Kidney capillary endothelial cell (primary cell): ENCODE results near the gene DUSP28.
"Not testable (repeated sequence)": the region's sequence is repeated elsewhere in the genome, so short reads cannot be mapped to it uniquely, and the experiment has no call there.

Experiments used
- DNase-seq: peaks from one replicate; pipeline ENCODE4 v3.0.0-alpha.2; 2018; ENCODE audit warnings: low spot score

DUSP28 gene

DNA sequence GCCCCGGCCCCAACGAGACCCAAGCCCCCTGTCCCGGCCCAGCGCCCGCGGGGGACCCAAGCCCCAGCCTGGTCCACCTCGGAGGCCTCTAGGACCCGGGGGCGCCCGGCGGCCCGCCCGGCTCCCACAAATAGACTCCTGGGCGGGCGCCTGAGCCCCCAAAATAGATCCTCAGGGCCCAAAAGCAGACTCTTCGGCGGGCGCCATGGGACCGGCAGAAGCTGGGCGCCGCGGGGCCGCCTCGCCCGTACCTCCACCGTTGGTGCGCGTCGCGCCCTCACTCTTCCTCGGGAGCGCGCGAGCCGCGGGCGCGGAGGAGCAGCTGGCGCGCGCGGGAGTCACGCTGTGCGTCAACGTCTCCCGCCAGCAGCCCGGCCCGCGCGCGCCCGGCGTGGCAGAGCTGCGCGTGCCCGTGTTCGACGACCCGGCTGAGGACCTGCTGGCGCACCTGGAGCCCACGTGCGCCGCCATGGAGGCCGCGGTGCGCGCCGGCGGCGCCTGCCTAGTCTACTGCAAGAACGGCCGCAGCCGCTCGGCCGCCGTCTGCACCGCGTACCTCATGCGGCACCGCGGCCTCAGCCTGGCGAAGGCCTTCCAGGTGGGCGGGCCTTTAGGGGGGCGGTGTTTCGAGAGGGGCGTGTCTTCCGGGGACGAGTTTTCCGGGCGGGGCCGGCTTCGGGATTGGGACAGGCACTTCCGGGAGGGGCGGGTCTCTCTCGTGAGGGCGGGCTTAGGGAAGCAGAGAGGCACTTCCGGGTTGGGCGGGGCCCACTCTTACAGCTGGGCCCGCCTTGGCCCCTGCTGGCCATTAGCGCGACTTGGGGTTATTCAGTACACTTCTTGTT, 545 bp downstream of the DUSP28 start:
- DNase-seq = peak; percentile 98

DNA sequence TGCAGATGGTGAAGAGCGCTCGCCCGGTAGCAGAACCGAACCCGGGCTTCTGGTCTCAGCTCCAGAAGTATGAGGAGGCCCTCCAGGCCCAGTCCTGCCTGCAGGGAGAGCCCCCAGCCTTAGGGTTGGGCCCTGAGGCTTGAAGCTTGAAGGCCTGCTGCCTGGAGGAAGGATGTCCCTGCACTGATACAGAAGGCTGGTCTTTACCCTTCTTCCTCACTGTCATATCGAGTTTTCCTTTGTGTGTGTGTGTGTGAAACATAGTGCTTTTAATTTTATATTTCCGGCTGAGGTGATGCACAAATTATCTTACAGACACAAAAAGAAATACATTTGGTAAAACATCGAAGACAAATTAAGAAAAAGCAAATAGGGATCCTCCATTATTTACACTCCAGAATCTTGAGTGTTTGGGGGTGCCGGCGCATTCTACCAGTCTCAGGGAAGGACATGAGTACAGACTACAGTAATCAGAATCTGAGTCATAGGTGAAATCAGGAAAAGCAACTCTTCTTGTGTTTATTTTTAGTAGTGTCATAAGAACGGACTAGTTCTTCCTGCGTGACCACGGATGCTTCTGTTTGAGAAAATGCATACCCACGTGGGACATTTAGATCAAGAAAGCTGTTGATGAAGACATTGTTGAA, 1.3 kb downstream of the DUSP28 start:
- DNase-seq = peak; percentile 76

DNA sequence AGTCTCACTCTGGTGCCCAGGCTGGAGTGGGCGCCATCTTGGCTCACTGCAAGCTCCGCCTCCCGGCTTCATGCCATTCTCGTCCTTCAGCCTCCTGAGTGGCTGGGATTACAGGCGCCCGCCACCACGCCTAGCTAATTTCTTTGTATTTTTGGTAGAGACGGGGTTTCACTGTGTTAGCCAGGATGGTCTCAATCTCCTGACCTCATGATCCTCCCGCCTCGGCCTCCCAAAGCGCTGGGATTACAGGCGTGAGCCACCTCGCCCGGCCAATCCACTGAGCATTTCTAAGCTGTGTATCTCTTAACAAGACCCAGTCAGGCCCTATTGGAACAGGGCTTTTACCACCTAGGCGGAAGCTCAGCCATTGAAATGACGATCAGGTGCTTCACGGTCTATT, 3.1 kb downstream of the DUSP28 start:
- not testable (repeated sequence) for DNase-seq

DNA sequence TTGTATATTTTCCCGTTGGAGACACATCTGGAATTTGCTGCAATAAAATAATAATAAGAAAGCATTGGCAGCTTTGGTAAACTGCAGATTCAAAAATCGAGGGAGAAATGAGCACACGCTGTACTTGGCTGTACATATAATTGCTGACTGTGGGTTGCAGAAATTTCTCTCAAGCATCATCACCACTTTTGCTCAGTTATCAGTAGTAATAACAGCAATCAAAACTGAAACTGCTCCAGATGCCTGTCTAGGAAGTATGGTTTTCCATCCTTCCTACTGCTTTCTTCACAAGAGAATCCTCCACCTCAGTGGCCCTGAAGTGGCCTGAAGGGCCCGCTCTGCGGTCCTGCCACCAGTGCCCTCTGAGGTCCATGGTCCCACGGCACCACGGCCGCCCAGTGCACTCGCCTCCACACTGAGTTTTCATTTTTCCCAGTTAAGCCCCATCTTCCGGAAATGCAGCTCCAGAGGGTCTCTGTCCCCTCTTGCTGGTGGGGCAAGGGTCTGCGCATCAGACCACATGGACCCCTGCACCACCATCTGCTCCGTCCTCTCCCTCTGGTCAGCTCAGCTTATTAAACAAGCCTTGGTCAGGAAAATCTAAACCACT, 3.9 kb downstream of the DUSP28 start:
- no peak for DNase-seq

DNA sequence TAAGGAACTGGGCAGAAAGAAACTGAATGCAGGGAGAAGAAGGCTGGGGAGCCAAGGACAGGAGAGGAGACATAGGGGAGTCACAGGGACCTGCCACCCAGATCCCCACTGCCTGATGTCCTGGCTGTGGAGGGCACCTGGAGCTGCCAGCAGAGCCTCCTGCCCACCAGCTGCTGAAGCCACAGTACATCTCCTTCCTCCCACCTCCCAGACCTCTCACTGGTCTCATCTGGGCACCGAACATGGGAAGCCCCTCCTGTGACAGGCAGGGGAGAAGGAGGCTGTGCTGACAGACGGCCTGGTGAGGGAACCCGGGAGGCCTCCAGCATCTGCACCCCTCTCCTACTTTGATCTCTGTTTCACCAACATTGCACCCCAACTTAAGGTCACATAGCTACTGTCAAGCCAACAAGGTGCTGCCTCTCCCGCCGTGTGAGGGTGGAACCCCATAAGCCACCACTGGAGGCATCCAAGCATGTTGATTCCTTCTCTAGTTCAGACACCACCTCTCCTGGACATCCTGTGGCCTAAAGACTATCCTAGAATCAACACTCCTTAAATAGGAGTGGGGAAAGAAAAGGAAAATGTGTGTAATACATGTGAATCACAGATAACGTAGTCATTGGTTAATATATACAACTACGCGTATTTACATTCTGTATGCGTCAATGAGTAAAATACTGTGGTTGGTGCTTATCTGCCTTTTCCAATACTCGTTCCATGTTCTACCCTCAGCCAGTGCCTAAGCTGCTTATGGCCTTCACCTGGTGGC, 4.6 kb downstream of the DUSP28 start:
- DNase-seq = no peak

DNA sequence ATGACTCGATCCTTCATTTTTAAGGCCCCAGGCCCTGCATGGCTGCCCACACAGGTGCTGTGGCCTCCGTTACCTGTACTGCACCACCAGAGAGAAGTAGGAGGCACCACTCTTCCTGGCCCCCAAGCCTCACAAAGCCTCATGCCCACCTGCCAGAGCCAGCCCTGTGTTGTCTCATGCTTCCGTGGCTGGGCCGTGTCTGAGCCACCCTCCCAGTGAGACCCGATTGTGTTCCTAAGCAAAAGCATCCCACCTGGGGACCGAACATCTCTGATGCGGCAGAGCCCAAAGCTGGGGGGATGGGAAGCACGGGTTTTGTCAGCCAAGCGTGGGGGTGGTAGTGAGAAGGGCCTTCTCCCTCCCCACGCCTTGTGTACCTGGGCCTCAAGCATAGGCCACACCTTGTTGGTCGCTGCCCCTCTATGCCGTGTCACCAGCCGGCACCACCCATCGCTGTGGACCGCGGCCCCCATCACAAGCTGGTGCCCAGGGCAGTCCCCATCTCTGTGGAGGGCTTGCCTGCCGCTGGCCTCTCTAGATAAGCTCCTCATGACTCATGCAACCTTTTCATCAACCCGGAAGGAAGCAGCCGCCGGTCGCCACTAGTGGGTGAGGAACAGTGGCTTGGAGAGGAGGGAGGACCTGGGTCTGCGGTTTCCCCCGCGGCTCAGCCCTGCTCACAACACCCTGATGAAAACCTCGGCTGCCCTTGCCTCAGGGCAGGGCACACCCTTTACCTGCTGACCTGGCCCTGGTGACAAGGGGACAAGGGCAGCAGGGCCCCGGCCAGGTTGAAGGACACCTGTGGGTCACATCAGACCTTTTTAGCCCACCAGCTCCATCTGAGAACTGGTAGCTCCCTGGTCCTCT, 5.4 kb downstream of the DUSP28 start:
- peak; percentile 85 for DNase-seq

DNA sequence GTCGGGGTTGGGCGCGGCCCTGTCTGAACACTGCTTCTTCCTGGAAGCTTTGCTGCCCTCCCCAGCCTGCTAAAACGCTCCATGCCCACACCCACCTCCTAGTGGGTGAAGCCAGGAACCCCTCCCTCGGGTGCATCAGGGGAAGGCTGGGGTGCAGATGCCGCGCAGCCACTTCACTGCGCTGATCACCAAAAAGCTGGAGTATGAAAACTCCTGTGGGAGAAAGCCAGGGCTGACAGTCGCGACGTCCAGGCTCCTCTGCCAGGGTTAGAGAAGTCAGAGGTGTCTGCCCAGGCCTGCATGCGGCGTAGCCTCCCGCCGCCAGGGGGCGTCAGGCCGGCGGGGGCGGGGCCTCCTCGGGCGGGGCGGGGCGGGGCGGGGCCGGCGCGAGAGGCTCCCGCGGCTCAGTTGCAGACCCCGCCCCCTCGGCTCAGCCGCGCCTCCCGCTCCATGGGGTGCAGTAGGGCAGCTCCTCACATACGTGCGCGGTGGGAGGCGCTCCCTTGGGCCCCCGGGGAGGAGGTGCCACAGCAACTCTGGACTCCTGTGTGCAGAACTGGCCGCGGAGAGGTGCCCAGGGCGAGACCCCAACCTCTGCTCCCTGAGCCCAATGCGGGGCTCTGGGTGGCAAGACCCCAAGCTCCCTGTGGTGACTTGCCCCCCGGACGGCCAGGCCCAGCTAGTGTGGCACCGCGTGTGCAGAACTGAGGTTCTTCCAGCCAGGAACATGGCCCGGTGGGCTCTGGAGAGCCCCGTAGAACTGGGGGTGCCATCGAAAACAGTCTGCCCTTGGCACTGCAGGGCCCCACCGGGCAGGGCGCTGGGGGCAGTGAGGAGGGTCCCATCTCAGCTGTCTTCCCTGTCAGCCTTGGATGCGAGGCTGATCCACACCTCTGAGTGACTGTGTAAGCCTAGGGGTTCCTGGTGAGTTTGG, 6.3 kb downstream of the DUSP28 start:
- peak; percentile 83 for DNase-seq

DNA sequence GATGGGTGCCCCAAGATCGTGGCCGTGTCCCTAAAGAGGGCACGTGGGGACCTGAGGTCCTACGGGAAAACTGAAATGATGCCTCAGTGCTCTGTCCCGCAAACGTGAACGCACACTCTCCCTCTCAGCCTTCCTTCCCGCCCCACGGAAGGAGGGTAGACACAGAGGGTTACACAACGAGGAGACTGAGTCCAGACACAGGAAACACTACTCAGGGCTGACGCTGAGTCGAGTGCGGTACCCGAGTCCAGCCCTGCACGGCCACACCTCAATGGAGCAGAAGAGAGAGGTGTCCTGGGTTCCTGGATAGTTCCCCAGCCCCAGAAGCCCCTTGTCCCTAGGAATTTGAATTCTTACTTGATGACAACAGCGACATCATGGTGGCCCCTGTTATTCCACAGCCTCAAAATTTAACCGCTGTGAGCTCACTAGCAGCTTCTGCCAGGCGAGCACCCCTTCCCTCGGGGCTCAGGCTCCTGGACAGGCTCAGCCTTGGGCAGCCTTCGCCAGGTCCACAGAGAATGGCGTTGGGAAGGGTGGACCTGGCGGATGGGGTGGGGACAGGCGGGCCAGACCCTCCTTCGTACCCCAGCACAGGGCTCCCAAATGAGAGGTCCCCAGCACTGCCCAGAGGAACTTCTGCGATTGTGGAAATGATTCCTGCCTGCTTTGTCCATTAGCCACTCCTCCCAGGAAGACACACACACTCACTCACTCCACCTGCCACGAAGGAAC, 7.1 kb downstream of the DUSP28 start:
- DNase-seq = no peak

DNA sequence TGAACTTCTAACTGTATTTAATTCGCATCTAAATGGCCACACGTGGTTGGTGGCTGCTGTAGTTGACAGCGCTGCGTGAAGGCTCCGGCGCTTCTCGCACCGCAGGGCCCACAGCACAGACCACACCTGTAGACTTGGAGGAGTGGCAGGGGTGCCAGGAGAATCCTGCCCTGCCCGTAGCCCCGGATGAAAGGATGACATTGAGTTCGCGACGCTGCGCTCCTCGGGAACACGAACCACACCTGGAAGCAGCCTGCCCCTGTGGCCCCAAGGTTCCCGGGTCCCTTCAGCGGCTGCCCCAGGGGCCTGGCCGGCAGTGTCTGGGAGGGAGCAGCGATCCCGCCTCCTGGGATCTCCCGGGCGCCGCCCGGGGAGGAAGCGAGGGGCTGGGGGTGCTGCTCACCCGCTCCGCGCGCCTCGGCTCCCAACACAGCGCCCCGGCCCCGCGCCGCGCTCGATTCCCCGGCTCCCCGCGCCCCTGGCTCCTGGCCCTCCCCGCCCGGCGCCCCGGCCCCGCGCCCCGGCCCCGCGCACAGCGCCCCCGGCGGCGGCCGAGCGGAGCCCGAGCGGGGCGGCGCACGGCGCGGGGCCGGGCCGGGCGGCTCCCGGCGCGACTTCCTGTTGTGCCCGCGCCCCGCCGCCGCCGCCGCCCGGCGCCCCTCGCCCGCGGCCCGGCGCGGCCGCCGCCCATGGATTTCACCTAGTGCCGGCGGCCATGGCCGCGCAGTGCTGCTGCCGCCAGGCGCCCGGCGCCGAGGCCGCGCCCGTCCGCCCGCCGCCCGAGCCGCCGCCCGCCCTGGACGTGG, 7.9 kb downstream of the DUSP28 start, which contains the start of gene RNPEPL1:
Gene RNPEPL1 (plus strand): TSS at position 613 of the 806 bp plus-strand sequence. CDS start 103 bp downstream, at position 716.
- DNase-seq = no peak

DNA sequence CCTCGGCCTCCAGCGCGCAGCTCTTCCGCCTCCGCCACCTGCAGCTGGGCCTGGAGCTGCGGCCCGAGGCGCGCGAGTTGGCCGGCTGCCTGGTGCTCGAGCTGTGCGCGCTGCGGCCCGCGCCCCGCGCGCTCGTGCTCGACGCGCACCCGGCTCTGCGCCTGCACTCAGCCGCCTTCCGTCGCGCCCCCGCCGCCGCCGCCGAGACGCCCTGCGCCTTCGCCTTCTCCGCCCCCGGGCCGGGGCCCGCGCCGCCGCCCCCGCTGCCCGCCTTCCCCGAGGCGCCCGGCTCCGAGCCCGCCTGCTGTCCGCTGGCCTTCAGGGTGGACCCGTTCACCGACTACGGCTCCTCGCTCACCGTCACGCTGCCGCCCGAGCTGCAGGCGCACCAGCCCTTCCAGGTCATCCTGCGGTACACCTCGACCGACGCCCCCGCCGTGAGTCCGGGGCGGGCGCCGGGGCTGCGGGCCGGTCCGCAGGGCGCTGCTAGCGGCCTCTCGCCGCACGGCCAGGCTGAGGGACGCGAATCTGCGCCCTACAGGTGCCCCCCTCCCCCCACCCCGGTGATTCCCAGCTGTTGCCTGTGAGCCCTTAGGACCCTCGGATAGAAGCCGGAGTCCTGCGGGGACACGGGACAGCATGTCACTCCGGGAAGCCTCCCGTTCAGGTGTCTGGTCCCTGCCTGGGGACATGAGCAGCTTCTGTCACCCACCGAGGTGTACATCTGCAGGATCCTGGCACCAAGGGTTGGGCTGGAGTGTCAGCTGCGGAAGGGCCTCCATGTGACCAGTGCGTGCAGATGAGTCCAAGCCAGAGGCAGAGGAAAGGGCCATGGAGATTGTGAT, 8.7 kb downstream of the DUSP28 start:
- no peak for DNase-seq

DNA sequence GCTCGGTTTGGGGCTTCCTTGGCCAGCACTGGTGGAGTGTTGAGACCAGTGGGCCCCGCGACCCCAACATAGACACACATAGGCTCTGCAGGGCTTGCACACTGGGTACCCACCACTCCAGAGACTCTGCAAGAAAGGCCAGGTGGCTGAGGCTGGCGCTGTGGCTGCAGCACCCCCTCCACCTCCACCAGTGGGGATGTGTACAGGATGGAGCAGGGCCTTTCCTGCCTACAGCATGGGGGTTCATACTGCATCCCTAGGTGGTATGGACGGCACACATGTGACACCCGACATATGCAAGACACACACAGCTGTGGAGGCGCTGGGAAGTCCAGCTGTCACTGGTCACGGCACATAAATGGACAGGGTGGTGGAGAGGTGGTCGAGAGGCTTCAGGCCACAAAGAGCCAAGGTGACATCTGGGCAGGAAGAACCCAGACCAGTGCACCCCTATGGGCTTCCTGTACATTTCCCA, 9.4 kb downstream of the DUSP28 start:
- DNase-seq = no peak

DNA sequence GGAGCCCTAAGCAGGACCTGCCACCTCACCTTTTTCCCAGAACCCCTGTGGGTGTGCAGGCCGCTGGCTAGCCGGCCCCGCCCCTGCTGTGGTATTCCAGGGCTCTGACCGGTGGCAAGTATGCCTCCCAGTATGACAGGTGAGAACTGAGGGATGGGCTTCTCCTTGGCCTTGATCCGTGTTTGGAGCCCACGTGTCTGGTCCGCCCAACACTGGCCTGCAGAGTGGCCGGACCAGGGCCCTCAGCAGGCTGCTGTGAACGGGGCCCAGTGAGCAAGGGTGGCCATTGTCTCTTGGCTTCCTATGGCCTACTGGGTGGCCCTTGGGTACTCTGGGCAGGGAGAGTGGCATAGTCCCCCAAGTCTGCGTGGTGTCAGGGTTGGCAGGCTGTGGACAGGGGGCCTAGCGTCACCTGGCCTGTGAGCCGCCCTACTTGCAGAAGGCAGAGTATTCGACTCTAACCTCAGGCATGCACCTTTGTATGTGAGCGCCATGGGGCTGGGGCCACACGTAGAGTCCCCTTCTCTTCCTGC, 9.9 kb downstream of the DUSP28 start:
- no peak for DNase-seq

DNA sequence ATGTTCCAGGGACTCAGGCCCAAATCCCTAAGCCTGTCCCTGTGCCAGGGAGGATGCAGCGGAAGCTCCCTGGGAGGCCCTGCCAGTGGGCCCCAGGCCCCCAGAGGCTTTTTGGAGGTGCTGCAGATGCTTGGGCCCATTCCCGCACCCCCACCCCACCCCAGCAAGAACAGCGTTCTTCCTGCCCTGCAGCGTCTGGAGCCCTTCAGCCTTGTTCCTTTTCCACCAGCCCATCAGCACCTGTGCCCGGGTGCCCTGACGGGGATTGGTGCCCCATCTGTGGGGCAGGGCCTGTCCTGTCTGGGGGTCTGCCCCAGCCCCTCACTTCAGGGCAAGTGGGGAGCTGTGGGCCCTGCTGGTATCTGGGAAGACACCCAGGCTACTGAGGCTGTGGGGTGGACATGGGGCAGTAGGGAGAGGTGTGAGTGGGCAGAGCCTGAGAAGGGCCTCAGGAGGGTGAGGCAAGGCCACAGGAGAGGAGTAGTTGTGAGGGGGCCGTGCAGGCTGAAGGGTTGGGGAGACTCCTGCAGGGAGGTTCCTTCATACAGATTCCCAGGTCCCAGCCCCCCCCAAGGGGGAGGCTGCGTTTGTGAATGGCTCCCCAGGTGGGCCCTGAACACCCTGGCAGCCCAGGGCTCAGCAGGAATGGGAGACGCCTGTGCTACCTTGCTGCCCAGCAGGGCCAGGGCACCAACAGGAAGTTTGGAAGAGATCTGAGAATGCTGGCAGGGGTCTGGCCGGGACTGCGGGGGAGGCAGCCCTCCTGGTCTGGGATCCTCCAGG, 10.6 kb downstream of the DUSP28 start:
- no peak for DNase-seq

DNA sequence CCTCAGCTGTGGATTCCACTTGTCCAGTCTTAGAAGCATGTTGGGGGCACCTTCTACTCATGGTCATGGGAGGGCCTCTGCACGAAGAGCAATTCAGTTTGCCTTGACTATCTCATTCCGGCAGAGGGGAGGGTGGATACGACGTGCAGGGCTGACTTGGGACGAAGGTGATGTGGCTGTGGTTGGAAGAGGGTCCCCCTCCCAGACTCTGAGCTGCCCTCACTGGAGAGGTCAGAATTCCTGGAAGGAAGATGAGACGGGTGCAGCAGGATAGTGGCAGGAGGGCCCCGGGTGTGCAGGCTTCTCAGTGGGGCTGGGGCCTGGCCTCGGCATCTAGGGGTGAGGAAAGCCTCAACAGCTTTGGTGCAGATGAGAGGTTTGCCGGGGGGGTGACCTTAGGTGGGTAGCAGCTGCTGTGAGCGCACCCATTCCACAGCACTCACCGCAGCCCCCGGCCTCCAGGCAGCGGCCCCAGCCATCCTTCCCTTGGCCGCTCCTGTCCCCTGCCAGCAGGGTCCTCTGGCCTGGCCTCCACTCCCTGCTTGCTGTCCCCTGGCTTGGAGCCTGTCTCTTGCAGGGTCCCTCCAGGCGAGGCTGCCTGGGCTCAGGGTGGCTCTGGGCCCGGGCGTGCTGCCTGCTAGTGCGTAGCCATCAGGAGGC, 11.3 kb downstream of the DUSP28 start:
- DNase-seq = no peak

DNA sequence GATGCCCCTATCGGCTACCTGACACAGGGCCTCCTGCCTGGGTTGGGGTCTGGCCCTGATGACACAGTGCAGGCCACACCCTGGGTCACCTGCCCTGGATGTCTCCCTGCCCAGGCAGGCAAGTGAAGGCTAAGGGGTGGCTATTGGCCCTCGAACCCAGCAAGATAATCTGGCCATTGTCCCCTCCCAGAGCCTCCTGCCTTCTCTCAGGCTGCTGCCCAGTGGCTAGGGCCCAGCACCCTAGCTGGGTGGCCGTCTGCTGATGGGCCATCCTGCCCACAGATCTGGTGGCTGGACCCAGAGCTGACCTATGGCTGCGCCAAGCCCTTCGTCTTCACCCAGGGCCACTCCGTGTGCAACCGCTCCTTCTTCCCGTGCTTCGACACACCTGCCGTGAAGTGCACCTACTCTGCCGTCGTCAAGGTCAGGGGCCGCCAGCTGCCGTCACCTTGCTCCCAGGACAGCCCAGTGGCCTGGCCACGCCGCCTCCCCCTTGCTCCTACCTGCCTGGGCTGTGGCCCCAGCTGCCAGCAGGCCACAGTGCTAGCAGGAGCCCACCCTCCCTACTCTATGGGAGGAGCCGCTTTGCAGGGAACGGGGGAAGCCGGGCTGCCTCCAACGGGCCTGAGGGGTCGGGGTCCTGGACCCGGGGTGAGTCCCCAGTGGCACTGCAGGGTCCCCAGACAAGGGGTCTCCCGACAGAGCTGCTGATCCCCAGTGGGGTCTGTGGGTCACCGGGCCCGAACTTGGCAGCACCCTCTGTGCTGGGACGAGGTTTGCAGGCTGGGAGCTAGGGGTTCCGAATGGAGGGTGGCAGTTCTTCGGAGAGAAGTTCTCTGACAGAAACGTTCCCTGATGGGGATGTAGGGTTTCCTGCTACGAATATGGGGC, 12.2 kb downstream of the DUSP28 start:
- DNase-seq = no peak
